H9 (cell line): Measurements from ENCODE around the gene UBE2E1. TPM values are rescaled to one million over a fixed set of nuclear protein-coding genes. Genes with fewer than 3 reads are reported as not detected.
"Not testable (repeated sequence)": the region's sequence is repeated elsewhere in the genome, so short reads cannot be mapped to it uniquely, and the experiment has no call there.

Experiments used
- DNase-seq: peaks from one replicate; pipeline ENCODE4 v3.0.0-alpha.2; 2017
- H2AFZ ChIP-seq: one replicate; pipeline ENCODE4 v1.6.1; 2013; ENCODE audit warnings: mild to moderate bottlenecking, low read length, control low read depth, moderate library complexity
- H2AK5ac ChIP-seq: 2 replicates; pipeline ENCODE4 v1.6.1; 2013; ENCODE audit warnings: low read length, control low read depth, mixed read lengths; ENCODE audit not compliant: insufficient read length
- H2BK120ac ChIP-seq: one replicate; pipeline ENCODE4 v1.6.1; 2013; ENCODE audit warnings: low read depth, mild to moderate bottlenecking, low read length, control low read depth, inconsistent platforms; ENCODE audit not compliant: poor library complexity, severe bottlenecking
- H2BK12ac ChIP-seq: 2 replicates; pipeline ENCODE4 v1.6.1; 2013; ENCODE audit warnings: low read length, control low read depth, mixed read lengths, low read depth; ENCODE audit not compliant: insufficient read length
- H2BK15ac ChIP-seq: 2 replicates; pipeline ENCODE4 v1.6.1; 2013; ENCODE audit warnings: low read depth, low read length, control low read depth
- H2BK20ac ChIP-seq: one replicate; pipeline ENCODE4 v1.6.1; 2013; ENCODE audit warnings: low read depth, mild to moderate bottlenecking, low read length, control low read depth, inconsistent platforms; ENCODE audit not compliant: poor library complexity, severe bottlenecking
- H2BK5ac ChIP-seq: 2 replicates; pipeline ENCODE4 v1.6.1; 2013; ENCODE audit warnings: low read length, control low read depth, mixed read lengths; ENCODE audit not compliant: insufficient read length
- H3K14ac ChIP-seq: 2 replicates; pipeline ENCODE4 v1.6.1; 2013; ENCODE audit warnings: low read length, control low read depth; ENCODE audit not compliant: insufficient read depth
- H3K18ac ChIP-seq: 2 replicates; pipeline ENCODE4 v1.6.1; 2013; ENCODE audit warnings: low read depth, mild to moderate bottlenecking, mixed read lengths, low read length, control low read depth; ENCODE audit not compliant: insufficient read length
- H3K23ac ChIP-seq: 2 replicates; pipeline ENCODE4 v1.6.1; 2013; ENCODE audit warnings: low read length, control low read depth, mixed read lengths, low read depth; ENCODE audit not compliant: insufficient read length
- H3K23me2 ChIP-seq: 2 replicates; pipeline ENCODE4 v1.6.1; 2013; ENCODE audit warnings: low read depth, mild to moderate bottlenecking, mixed read lengths, low read length, control low read depth; ENCODE audit not compliant: insufficient read length, poor library complexity, severe bottlenecking
- H3K27ac ChIP-seq: 2 replicates; pipeline ENCODE4 v1.5.1; 2013; ENCODE audit warnings: low read length, control low read depth, mixed read lengths, low read depth; ENCODE audit not compliant: insufficient read length
- H3K27me3 ChIP-seq: 2 replicates; pipeline ENCODE4 v1.6.1; 2013; ENCODE audit warnings: low read length, control low read depth, inconsistent platforms; ENCODE audit not compliant: insufficient read depth
- H3K4ac ChIP-seq: 2 replicates; pipeline ENCODE4 v1.6.1; 2013; ENCODE audit warnings: low read depth, mild to moderate bottlenecking, control low read depth, inconsistent platforms, low read length, moderate library complexity
- H3K4me1 ChIP-seq: 2 replicates; pipeline ENCODE4 v1.6.1; 2013; ENCODE audit warnings: low read length, control low read depth, inconsistent platforms; ENCODE audit not compliant: insufficient read depth
- H3K4me2 ChIP-seq: 2 replicates; pipeline ENCODE4 v1.6.1; 2013; ENCODE audit warnings: low read length, control low read depth, mixed read lengths; ENCODE audit not compliant: insufficient read length, insufficient read depth
- H3K56ac ChIP-seq: 2 replicates; pipeline ENCODE4 v1.6.1; 2013; ENCODE audit warnings: low read depth, mild to moderate bottlenecking, mixed read lengths, low read length, control low read depth; ENCODE audit not compliant: insufficient read length
- H3K79me1 ChIP-seq: 2 replicates; pipeline ENCODE4 v1.6.1; 2013; ENCODE audit warnings: low read depth, mild to moderate bottlenecking, moderate library complexity, low read length, control low read depth, inconsistent platforms; ENCODE audit not compliant: insufficient read depth, poor library complexity, severe bottlenecking
- H3K79me2 ChIP-seq: 2 replicates; pipeline ENCODE4 v1.6.1; 2013; ENCODE audit warnings: low read length, control low read depth, inconsistent platforms; ENCODE audit not compliant: insufficient read depth
- H3K9ac ChIP-seq: 2 replicates; pipeline ENCODE4 v1.6.1; 2013; ENCODE audit warnings: low read length, control low read depth, mixed read lengths; ENCODE audit not compliant: insufficient read length; ENCODE audit errors: extremely low read depth
- H3K9me3 ChIP-seq: one replicate; pipeline ENCODE4 v1.6.1; 2013; ENCODE audit warnings: low read depth, low read length, inconsistent platforms; ENCODE audit not compliant: control insufficient read depth
- H3T11ph ChIP-seq: one replicate; pipeline ENCODE4 v1.6.1; 2013; ENCODE audit warnings: mild to moderate bottlenecking, low read length, control low read depth, inconsistent platforms
- H4K20me1 ChIP-seq: one replicate; pipeline ENCODE4 v1.6.1; 2013; ENCODE audit not compliant: control insufficient read depth, insufficient read length, insufficient read depth
- H4K5ac ChIP-seq: 2 replicates; pipeline ENCODE4 v1.6.1; 2013; ENCODE audit warnings: low read depth, mild to moderate bottlenecking, mixed read lengths, low read length, control low read depth; ENCODE audit not compliant: insufficient read length
- H4K8ac ChIP-seq: replicated peaks from 2 replicates; pipeline ENCODE4 v1.6.1; 2013; ENCODE audit warnings: low read length, control low read depth, mixed read lengths, low read depth; ENCODE audit not compliant: insufficient read length
- H4K91ac ChIP-seq: 2 replicates; pipeline ENCODE4 v1.6.1; 2013; ENCODE audit warnings: low read depth, mild to moderate bottlenecking, moderate library complexity, mixed read lengths, low read length, control low read depth; ENCODE audit not compliant: insufficient read length
- H3K27ac Mint-ChIP-seq, 3 experiments: 2 replicates in 2 of 3; 3 replicates in 1 of 3; pipeline ENCODE4 v1.8.0; 2020 to 2021; ENCODE audit warnings: mixed read lengths in 3 of 3, mild to moderate bottlenecking in 1 of 3, moderate library complexity in 1 of 3
- H3K27me3 Mint-ChIP-seq: 2 replicates; pipeline ENCODE4 v1.8.0; 2021; ENCODE audit warnings: low read depth, mild to moderate bottlenecking, moderate library complexity, mixed read lengths
- H3K36me3 Mint-ChIP-seq, 3 experiments: 2 replicates in 2 of 3; 3 replicates in 1 of 3; pipeline ENCODE4 v1.8.0; 2020 to 2021; ENCODE audit warnings: low read depth in 3 of 3, mixed read lengths in 3 of 3; ENCODE audit not compliant: insufficient read depth in 1 of 3
- H3K4me1 Mint-ChIP-seq, 2 experiments: 2 replicates each; pipeline ENCODE4 v1.8.0; 2020; ENCODE audit warnings: mixed read lengths in 2 of 2
- H3K4me3 Mint-ChIP-seq, 2 experiments: 2 replicates in 1 of 2; 3 replicates in 1 of 2; pipeline ENCODE4 v1.8.0; 2020 to 2021; ENCODE audit warnings: mild to moderate bottlenecking in 2 of 2, mixed read lengths in 2 of 2, moderate library complexity in 1 of 2
- H3K9me3 Mint-ChIP-seq, 2 experiments: 2 replicates in 1 of 2; 3 replicates in 1 of 2; pipeline ENCODE4 v1.8.0; 2020; ENCODE audit warnings: mild to moderate bottlenecking in 2 of 2, mixed read lengths in 2 of 2, moderate library complexity in 1 of 2
- WGBS: extraction: QIAGEN DNeasy Blood & Tissue Kit; methylation state at CpG from one replicate; pipeline ENCODE4 v1.1.7; 2013; ENCODE audit warnings: missing lambda C conversion rate, low lambda C conversion rate, mixed read lengths; ENCODE audit not compliant: insufficient read length; ENCODE audit errors: extremely low coverage; 5-methylcytosine and 5-hydroxymethylcytosine counted together
- total RNA-seq: library from RNA; stranded (reverse); gene quantifications from 2 replicates; pipeline ENCODE4 v1.2.1, GENCODE V29; 2021
- TF ChIP-seq, protein P1 (sequence below): fragments of 200-600 bp; sonication (generic); conservative IDR thresholded peaks from 3 replicates; pipeline ENCODE4 v1.8.0; 2021; ENCODE audit warnings: antibody characterized with exemption, mild to moderate bottlenecking

The UBE2E1 gene
- total RNA-seq, 1 experiment from 2014 or later, result 142 TPM

DNA sequence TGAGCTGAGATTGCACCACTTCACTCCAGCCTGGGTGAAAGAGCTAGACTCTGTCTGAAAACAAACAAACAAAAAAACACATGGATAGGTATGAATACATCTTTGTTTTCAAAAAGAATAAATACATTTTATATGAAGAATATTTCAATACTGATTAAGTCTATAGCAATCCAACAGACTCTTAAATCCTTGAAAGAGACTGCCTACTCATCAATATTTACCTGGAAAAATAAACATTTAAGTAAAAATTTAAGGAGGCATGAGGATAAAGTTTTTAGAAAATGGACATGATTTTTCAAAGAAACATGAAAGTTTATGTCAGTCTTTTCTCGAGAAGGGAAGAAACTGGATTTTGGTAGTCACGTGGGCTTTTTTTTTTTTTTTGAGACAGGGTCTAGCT, 105.6 kb downstream of the UBE2E1 start:
- no CpG with 5 or more reads among the region's 2 CpGs for WGBS
- Histone ChIP-seq H3K4me2 (no peak overlapping the region), H3K27me3 (no peaks in the 10 kb centered on the region), H2BK5ac (no peak overlapping the region), H2BK12ac (no peak overlapping the region), H2AFZ (no peak overlapping the region), H3K56ac (no peak overlapping the region), H2BK15ac (no peak overlapping the region), H3K4ac (no peak overlapping the region), H4K8ac (no peak overlapping the region), H4K20me1 (no peaks in the 10 kb centered on the region), H3K18ac (no peak overlapping the region), H3K14ac (no peak overlapping the region), H3K79me2 (peaks cover 8% of the 10 kb centered on the region; the same call in 1 of the 2 replicates), H3K23ac (no peak overlapping the region), H3K4me1 (no peaks in the 10 kb centered on the region; the same call in 1 of the 2 replicates), H3K9me3 (no peaks in the 10 kb centered on the region), H3K79me1 (no peaks in the 10 kb centered on the region), H4K5ac (no peak overlapping the region), H2BK20ac (no peak overlapping the region), H3K27ac (no peak overlapping the region), H3T11ph (no peak overlapping the region), H3K9ac (no peak overlapping the region), H2AK5ac (no peak overlapping the region), H3K23me2 (peaks cover 6% of the 10 kb centered on the region), H2BK120ac (no peak overlapping the region), H4K91ac (no peak overlapping the region)
- Mint-ChIP-seq H3K9me3 (no peaks in the 10 kb centered on the region), H3K36me3 (peaks cover 8 to 28% (median 27%) of the 10 kb centered on the region in 3 experiments; a peak in 6 of 7 replicates), H3K27ac (no peak overlapping the region), H3K4me1 (peaks cover 15 to 20% of the 10 kb centered on the region in 2 experiments), H3K4me3 (no peak overlapping the region), H3K27me3 (no peaks in the 10 kb centered on the region)
- TF ChIP-seq, protein P1, sequence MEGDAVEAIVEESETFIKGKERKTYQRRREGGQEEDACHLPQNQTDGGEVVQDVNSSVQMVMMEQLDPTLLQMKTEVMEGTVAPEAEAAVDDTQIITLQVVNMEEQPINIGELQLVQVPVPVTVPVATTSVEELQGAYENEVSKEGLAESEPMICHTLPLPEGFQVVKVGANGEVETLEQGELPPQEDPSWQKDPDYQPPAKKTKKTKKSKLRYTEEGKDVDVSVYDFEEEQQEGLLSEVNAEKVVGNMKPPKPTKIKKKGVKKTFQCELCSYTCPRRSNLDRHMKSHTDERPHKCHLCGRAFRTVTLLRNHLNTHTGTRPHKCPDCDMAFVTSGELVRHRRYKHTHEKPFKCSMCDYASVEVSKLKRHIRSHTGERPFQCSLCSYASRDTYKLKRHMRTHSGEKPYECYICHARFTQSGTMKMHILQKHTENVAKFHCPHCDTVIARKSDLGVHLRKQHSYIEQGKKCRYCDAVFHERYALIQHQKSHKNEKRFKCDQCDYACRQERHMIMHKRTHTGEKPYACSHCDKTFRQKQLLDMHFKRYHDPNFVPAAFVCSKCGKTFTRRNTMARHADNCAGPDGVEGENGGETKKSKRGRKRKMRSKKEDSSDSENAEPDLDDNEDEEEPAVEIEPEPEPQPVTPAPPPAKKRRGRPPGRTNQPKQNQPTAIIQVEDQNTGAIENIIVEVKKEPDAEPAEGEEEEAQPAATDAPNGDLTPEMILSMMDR, result no peak
- DNase-seq, result no peak

DNA sequence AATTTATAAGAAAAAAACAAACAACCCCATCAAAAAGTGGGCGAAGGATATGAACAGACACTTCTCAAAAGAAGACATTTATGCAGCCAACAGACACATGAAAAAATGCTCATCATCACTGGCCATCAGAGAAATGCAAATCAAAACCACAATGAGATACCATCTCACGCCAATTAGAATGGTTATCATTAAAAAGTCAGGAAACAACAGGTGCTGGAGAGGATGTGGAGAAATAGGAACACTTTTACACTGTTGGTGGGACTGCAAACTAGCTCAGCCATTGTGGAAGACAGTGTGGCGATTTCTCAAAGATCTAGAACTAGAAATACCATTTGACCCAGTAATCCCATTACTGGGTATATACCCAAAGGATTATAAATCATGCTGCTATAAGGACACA, 106.6 kb downstream of the UBE2E1 start:
- H2BK120ac ChIP-seq, H3K4me1 ChIP-seq, H3K79me1 ChIP-seq, H3K14ac ChIP-seq, DNase-seq, H3K56ac ChIP-seq, H3K4me2 ChIP-seq, H4K91ac ChIP-seq, H2BK12ac ChIP-seq, H4K20me1 ChIP-seq, H3K4me3 Mint-ChIP-seq, H3K18ac ChIP-seq, H2BK20ac ChIP-seq, H3K23ac ChIP-seq, H4K5ac ChIP-seq, H3K4ac ChIP-seq, H3T11ph ChIP-seq, H2BK15ac ChIP-seq, H2BK5ac ChIP-seq, H3K79me2 ChIP-seq, H3K9ac ChIP-seq, H3K23me2 ChIP-seq, H3K9me3 ChIP-seq, H2AK5ac ChIP-seq, H4K8ac ChIP-seq, H3K9me3 Mint-ChIP-seq, H3K27me3 ChIP-seq, H3K27ac Mint-ChIP-seq, H3K27me3 Mint-ChIP-seq, H3K27ac ChIP-seq, H2AFZ ChIP-seq: not testable (repeated sequence)
- peaks cover 15 to 20% of the 10 kb centered on the region in 2 experiments for H3K4me1 Mint-ChIP-seq
- H3K36me3 Mint-ChIP-seq, result peaks cover 8 to 31% (median 24%) of the 10 kb centered on the region in 3 experiments; a peak in 6 of 7 replicates
- no CpG with 5 or more reads among the region's 3 CpGs for WGBS
